ENCODE data around the gene AP1G2.
"Not testable (repeated sequence)": the region's sequence is repeated elsewhere in the genome, so short reads cannot be mapped to it uniquely, and the experiment has no call there.

The AP1G2 gene

DNA sequence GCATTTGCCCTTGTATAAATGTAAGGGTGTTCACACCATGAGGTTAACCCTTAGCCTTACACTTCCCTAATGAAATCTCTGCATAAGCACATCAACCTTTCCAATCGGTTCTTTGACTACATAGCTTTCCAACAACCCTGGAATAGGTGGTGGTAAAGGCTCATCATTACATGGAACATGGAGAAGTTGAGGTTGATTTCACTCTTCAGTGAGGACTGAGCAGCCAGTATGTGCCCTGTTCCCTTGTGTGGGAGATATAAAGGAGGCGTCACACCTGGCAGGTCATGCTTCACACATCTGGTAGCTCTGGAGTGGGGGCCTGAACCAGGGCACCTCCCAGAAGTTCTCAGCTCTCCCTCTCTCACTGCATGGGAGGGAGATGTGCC lies 32.7 kb upstream of the AP1G2 start:
- no peak for DNase-seq

DNA sequence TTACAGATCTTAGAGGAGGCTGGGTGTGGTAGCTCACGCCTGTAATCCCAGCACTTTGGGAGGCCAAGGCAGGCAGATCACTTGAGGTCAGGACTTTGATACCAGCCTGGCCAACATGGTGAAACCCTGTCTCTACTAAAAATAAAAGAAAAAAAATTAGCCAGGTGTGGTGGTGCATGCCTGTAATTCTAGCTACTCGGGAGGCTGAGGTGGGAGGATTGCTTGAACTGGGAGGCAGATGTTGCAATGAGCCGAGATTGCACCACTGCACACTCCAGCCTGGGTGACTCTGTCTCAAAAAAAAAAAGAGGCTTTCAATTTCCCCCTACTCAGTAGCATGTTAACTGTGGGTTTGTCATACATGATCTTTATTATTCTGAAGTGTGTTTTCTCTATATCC lies 26.6 kb upstream of the AP1G2 start:
- not testable (repeated sequence) for DNase-seq

DNA sequence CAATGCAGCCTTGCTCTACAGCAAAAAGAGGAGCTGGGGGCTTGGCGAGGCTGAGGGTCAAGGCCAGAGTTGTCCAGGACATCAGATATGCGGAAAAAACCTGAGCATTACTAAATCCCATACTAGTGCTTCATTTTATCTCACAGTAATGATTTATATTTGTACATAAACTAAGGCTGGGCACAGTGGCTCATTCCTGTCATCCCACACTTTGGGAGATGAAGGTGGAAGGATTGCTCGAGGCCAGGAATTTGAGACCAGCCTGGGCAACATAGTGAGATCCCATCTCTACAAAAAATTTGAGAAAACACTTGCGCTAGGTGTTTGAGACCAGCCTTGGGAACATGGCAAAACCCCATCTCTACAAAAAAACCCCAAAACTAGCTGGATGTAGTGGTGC lies 22.6 kb upstream of the AP1G2 start:
- no peak for DNase-seq

DNA sequence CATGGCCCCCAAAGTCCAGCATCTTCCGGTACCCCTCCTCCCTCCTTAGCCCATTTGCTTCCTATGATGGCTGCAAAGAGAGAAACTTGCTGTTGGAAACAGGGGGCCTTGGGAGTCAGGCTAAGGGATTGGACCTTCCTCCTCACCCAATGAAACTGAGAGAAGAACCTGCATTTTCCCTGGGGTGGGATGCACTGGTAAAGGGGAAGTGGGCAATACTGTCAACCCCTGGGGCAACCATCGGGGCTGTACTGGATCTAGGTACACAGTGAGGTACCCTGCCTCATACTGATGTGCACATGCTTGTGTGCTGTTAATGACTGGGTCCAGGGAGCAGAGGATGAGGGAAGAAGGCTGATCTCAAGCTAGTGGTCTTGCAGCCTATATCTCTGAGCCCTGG lies 22.0 kb upstream of the AP1G2 start:
- no peak for DNase-seq

DNA sequence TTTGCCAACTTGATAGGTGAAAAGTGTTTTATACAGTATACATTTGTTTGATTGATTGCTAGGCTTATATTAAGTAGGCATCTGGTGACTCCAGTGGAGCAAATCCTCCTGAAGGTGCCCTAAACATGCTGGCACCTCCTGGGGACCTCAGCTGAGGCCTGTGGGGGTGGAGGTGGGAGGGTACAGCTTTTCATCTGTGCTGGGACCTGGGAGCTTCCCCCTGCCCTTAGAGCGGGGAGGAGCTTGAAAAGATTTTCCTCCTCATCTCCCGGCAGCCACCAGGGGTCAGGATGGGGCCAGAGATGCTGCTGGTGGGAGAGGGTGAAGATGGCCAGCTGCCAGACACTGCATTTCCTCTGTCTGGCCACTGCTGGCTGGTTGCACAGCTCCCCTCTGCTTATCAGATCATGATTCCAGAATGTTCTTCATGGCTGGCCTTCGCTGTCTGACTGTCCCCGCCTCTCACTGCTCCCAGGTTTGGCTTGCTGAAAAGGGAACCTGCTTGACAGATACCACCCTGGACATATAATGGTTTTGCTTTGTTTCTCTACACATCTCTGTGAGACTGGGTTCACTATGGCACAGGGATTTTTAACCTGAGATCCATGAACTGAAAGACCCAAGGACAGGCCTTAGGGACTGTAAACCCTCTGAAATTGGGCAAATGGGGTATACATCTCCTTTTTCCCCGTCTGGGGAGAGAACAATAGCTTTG lies 21.4 kb upstream of the AP1G2 start:
- DNase-seq: peak; percentile 54

DNA sequence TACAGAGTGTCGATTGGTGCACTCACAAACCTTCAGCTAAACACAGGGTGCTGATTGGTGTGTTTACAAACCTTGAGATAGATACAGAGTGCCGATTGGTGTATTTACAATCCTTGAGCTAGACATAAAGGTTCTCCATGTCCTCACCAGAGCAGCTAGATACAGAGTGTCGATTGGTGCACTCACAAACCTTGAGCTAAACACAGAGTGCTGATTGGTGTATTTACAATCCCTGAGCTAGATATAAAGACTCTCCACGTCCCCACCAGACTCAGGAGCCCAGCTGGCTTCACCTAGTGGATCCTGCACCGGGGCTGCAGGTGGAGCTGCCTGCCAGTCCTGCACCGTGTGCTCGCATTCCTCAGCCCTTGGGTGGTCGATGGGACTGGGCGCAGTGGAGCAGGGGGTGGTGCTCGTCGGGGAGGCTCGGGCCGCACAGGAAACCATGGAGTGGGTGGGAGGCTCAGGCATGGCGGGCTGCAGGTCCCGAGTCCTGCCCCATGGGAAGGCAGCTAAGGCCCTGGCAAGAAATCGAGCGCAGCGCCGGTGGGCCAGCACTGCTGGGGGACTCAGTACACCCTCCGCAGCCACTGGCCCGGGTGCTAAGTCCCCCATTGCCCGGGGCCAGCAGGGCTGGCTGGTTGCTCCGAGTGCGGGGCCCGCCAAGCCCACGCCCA lies 17.1 kb upstream of the AP1G2 start:
- not testable (repeated sequence) for DNase-seq

DNA sequence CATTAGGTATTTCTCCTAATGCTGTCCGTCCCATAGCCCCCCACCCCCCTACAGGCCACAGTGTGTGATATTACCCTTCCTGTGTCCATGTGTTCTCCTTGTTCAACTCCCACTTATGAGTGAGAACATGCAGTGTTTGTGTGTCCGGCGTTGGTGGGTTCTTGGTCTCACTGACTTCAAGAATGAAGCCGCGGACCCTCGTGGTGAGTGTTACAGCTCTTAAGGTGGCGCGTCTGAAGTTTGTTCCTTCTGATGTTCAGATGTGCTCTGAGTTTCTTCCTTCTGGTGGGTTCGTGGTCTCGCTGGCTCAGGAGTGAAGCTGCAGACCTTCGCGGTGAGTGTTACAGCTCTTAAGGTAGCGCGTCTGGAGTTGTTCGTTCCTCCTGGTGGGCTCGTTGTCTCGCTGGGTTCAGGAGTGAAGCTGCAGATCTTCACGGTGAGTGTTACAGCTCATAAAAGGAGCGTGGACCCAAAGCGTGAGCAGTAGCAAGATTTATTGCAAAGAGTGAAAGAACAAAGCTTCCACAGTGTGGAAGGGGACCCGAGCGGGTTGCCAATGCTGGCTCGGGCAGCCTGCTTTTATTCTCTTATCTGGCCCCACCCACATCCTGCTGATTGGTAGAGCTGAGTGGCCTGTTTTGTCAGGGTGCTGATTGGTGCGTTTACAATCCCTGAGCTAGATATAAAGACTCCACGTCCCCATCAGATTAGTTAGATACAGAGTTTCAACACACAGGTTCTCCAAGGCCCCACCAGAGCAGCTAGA lies 16.4 kb upstream of the AP1G2 start:
- not testable (repeated sequence) for DNase-seq

DNA sequence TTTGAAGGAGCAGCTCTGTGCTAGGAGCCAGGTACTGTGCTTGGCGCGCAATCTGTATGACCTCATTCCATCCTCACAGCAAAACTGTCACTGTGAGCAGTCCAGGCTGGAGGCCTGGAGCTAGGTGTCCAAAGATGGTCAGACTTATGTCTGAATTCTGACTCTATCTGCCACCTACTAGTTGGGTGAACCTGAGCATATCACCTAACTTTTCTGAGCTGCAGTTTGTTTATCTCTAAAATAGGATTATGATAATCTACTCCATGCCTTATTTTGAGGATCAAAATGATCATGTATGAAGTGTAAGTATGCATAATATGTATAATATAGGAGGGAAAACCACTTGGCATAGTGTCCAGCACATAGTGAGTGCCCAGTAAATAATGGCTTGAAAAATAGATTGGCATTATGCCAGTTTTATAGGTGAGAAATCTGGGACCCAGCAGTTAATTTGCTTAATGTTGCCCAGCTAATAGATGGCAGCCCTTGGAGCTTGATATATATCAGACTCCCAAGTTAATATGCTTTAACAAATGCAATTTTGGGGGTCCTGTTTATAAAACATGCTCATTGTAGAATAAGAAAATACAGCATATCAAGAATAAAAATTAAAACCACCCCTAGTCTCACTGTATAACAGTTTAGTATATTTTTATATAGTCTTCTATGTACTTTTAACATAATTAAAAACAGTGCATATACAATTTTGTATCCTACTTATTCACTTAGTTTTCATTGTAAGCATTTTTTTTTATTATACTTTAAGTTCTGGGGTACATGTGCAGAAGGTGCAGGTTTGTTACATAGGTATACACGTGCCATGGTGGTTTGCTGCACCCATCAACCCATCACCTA lies 15.5 kb upstream of the AP1G2 start:
- no peak for DNase-seq

DNA sequence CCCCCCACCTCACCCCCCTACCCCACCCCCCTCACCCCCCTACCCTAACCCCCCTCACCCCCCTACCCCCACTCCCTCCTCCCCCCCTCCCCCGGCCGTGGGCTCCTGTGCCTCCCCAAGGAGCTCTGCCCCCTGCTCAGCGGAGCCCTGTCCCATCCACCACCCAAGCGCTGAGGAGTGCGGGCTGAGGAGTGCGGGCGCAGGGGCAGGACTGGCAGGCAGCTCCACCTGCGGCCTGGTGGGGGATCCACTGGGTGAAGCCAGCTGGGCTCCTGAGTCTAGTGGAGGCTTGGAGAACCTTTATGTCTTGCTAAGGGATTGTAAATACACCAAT lies 13.3 kb upstream of the AP1G2 start:
- no peak for DNase-seq

DNA sequence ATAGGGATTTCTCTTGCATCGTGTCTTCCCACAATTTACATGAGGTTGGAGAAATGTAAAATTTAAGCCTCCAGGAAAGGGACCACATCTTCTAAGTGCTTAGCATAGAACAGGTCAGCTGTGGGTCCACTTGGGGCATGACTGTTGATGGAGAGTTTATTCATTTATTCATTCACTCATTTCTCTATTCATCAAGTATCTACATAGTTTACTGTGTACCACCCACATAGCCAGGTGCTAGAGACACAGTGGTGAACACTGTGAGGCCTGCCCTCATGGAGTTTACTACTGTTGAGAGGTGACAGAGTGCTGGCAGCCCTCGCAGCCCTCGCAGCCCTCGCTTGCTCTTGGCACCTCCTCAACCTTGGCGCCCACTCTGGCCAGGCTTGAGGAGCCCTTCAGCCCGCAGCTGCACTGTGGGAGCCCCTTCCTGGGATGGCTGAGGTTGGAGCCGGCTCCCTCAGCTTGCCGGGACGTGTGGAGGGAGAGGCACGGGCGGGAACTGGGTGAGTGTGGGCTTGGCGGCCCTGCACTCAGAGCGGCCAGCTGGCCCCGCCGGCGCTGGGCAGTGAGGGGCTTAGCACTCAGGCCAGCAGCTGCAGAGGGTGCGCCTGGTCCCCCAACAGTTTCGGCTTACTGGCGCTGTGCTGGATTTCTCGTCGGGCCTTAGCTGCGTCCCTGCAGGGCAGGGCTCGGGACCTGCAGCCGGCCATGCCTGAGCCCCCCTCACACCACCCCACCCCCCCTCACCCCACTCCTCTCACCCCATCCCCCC lies 12.7 kb upstream of the AP1G2 start:
- no peak for DNase-seq

DNA sequence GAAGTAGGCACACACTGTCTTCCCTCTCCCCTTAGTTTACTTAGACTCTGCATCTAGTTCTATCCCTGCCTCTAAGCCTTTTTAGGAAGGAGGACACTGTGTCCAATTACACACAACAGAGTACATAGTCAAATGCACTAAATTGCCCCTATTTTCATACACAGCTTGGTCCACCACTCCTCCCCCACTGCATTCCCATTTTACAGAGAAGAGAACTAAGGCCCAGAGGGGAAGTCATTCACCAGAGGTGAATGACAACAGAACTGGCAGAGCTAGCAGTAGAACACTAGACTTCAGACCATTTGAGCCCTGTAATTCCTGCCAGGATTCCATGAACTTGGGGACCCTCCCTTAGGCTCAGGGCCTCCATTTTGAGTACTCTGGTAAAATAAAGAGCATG lies 12.1 kb upstream of the AP1G2 start:
- no peak for DNase-seq

DNA sequence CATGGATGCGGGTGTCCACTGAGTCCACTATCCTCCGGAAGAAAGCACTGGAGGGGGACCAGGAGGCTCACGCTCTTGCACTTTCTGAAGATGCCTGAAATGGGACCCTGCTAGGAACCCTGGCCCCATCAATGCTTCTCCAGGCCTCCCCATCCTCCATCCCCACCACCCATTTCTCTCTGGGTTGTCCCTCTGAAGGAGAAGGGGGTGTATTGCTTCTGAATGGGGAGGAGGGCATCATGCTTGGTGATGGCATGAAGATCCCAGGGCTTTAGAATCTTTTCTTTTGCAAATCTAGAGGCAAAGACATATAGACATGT lies 11.7 kb upstream of the AP1G2 start:
- no peak for DNase-seq

DNA sequence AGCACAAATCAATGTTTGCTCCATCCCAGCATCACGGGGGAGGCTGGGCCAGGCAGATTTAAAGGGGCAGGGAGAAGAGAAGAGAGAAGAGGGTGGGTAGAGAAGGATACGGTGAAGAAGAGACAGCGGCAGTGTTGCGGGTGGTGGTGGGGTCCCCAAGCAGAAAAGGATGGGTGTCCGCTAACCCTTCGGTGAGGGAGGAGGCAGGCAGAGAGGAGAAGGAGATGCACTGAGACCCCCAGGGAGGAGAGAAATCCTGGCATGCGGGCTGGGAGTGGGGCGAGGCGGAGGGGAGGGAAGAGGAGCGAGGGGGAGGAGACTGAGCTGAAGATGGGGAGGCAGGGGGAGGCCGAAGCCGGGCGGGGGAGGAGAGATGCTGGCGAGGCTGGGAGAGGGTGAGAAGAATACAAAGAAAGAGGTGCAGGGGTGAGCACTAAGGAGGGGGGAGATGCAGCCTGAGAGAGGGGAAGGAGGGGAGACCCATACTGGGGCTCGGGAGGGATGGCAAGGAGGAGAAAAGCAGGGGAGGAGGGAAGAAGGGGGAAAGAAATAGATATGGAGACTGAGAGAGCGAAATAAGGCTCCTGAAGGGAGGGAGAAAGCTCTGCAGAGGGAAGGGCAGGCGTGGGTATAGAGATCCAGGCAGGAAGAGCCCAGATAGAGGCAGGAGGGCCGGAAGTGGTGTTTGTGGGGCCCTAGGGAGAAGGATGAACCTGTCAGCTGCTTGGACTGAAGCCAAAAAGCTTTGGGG lies 11.1 kb upstream of the AP1G2 start, which contains the start of gene JPH4:
Gene JPH4, minus strand, starts transcription at position 231 of the 751 bp plus-strand sequence. CDS start 1,337 bp downstream, outside the sequence.
- no peak for DNase-seq

DNA sequence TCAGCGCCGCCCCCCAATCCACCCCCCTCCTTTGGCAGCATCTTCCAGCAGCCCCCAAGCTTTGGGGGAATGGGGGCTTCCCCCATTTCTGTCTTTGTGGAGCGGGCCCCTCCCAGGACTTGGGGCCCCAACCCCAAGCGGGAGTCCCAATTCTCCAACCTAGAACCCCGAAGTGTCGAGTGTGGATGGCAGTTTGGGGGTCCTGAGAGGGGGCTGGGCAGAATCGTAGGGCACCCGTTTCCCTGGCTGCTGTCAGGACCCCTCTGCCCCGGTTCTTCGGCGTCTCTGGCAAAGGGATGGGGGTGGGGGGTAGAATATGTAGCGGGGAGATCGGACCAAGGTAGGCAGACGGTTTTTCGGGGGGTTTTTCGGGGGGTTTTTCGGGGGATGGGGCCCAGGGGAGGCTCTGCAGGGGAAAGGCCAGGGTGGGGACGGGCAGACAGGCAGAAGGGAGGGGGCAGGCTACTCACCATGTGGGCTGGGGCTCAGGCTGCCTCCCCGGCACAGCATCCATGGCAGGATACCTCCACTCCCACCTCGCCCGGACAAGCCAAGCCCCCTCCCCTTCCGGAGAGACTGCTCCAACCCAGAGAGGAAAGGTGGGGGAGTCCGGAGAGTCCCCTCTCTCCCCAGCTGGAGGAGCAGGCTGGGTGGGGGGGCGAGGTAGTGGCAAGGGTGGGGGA lies 10.3 kb upstream of the AP1G2 start:
- DNase-seq: no peak

DNA sequence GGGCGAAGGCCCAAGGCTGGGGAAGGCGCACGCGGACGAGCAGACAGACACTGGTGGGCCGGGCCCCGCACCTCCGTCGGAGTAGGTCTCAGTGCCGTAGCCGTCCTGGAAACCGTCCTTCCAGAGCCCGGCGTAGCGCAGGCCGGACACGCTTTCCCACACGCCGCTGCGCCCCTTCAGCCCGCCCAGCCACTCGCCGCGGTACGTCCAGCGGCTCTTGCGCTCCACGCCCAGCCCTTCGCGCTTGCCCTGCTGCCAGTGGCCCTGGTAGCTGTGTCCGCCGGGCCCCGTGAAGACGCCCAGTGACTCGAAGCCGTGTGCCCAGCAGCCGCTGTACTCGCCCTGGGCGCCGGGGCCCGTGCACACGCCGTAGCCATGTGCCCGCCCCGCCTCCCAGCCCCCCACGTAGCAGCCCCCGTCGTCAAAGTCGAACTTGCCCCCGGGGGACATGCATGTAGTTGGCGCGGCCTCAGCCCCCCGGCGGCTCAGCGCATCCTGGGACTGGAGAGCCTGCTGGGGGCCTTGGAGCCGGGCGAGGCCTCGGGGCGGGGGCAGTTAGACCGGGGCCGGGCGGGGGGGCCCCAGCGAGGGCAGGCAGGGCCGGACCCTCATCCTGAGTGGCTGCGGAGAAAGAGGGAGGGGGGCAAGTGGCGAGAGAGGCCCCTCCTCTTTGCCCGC lies 9.6 kb upstream of the AP1G2 start:
- no peak for DNase-seq

DNA sequence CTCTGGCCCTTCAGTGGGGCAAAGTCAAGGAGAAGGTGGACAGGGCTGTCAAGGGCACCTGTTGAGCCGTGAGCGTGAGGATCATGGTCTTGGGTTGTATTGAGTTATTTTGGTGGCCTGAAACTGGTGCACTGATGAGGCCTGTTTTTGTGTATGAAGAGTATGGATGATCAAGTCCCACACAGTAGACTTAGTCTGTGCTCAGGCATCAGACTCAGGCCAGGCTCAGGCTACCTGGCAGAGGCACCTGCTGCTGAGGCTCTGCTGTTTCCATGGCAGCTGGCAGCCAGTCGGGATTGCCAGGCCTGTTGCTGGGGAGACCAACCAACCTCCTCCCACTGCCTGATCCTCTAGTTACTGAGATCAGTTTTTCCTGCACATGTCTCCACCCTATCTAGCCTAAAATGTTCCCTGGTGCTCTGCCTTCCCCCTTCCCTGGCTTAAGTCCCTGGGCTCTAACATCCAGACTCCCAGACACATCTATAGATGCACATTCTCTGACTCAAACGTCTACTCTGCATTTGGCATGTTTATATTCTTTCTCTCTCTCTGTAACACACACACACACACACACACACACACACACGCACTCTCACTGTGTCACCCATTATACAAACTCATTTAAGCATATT lies 5.9 kb upstream of the AP1G2 start:
- DNase-seq: no peak

DNA sequence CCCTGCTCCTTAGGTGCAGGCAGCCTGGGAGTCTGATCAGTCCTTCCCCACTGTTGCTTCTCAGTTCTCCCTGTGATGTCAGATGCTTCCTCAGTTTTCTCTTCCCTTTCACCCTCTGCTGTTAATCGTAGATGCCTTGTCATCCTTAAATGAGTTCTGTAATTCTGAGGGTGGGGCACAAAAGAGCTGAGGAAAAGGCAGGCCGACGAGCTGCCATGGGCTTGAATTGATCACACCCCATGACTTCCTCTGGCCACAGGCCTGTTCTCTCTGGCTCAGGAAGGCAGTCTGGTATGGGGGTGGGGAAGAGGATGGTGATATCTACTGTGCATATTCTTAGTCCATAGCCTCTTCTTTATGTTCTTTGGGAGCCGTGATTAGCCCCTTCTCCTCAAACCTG lies 5.2 kb upstream of the AP1G2 start:
- DNase-seq: no peak

DNA sequence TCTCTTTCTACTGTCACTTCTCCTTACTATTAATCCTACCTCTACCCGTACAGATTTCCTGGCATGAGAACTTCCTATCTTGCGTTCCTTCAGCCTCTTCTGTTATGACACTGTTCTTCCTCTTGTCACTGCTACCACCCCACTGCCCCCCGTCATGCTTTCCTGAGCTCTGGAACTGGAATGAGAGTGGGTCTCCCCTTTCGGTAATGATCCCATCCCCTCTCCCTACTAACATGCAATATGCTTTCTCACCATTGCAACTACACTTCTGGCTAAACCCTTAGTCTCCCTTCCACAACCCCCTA lies 4.9 kb upstream of the AP1G2 start:
- no peak for DNase-seq

DNA sequence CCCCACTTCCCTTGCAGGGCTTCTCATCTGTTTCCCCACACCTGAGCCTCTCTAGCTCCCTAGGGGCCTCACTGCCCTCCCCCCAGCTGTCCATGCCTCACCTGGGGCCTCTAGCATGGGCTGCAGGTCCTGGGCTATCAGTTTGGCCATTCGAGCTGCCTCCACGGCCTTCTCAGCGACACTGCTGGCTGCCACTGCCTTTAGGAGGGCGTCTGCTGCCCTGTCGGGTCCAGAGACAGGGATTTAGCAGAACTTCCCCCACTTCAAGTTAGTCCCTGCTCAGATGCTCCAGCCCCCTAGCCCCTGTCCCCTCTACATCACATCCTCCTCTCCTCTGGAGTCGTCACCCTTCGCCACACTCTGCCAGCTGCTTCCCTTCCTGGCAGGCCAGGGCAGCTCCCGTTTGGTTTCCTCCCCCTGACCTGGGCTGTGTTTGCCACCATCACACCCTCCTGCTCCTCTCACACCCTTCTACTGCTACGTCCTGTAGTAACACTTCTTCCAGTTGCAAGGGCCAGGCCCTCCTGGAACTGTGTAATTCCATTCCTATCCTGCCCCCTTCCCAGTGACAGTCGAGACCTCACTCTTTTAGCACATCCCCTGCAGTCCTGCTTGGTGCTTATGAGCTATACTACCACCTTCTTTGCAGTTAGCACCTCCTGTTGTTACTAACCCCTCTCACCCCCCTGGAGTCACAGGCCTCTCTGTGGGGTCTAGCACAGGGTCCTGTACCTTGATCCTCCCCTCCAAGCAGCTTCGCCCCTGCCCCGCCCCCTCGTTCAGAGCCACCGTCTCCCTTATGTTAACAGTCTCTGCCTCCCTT lies 4.3 kb upstream of the AP1G2 start:
- no peak for DNase-seq
